ENCODE results near the gene EIF2AK2. TPM values are rescaled to one million over a fixed set of nuclear protein-coding genes. Genes with fewer than 3 reads are reported as not detected.
A peak's percentile ranks its signal among the peaks of the same experiment; 100 is the strongest.

Gene EIF2AK2
- total and polyA plus RNA-seq, 10 of the 15 experiments (the other 5 are each of a cell fraction or from before 2014, with no cell fraction given): 16.2 to 81.4 (median 63.3) TPM

DNA sequence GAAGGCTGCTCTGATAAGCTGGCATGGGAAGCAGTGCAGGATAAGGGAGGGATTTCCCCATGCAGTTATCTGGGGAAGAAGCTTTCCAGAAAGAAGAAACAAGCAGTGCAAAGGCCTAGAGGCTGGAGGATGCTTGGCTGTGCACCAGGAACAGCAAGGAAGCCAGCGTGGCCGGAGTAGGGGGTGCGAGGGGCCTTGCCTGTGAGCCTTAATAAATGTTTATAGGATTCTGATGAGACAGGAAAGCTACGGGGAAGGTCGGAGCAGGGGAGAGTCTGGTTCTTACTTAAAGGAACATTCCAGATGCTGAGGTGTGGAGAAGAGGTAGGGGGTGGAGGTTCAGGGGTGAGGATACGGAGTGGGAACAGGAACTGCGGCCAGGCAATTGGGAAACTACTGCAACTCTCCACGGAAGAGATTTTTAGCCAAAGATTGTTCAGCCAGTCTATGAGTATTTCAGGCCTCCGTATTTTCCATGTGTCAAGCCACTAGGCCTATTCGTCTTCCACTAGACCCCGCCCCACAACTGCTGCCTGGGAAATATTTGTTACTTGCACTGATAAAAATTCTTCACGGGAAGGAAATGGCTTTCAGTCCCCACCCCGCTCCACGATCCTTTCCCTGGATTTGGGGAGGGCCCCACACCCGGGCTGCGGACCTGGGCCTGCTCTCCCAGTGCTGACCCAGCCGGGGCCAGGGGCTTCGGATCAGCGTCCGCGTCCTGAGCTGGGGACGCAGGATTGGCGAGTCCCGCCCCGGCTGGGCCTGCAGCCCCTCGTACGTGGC is 516 bp downstream of the EIF2AK2 start:
- ChIA-PET RAD21 (ENCODE audit: unreplicated experiment) (interaction anchor here (0.8 to 1.6 kb wide), 6 partner anchors 12 to 371 kb away, joined by 3 to 5 read pairs (median 3); partner anchors contain the start of genes CEBPZ and NDUFAF7), SMC1A (ENCODE audit: uncharacterized antibody, unreplicated experiment) (interaction anchor here (0.6 to 1.6 kb wide), 3 partner anchors 13 to 72 kb away, joined by 3 to 5 read pairs (median 3); partner anchors contain the start of gene GPATCH11), POLR2A (interaction anchor here (0.5 to 1.5 kb wide), 4 partner anchors 10 to 76 kb away, joined by 3 to 4 read pairs (median 4); partner anchors contain the start of genes CEBPZ and NDUFAF7), CTCF (interaction anchor here (1.1 to 1.6 kb wide), 2 partner anchors 12 to 721 kb away, joined by 4 to 12 read pairs; no protein-coding TSS in a partner anchor)
- TF ChIP-seq YY1 (IDR thresholded peaks at IDR 0.05; ENCODE audit: low read depth, low read length) (no peak), SIN3A (IDR thresholded peaks at IDR 0.05; ENCODE audit: low read depth, low read length) (0 out of 2 replicates have a peak, but pooled peaks have one; percentile 14), IKZF2 (IDR thresholded peaks at IDR 0.05) (peak; percentile 4 to 8; a peak in 1 of 4 replicates), HDGF (IDR thresholded peaks at IDR 0.05) (0 out of 2 replicates have a peak, but pooled peaks have one; percentile 52), IKZF1 (conservative IDR thresholded peaks at IDR 0.05) (peak; percentile 21; the same call in 1 of the 2 replicates), TAF1 (IDR thresholded peaks at IDR 0.05; ENCODE audit: borderline replicate concordance, low read depth, low read length) (0 out of 2 replicates have a peak, but pooled peaks have one; percentile 15), CEBPB (IDR thresholded peaks at IDR 0.05; ENCODE audit: borderline replicate concordance in 1 of 2, low read depth in 2 of 2, low read length in 2 of 2) (no peak), POLR2AphosphoS5 (IDR thresholded peaks at IDR 0.05; ENCODE audit: low read length) (0 out of 2 replicates have a peak, but pooled peaks have one; percentile 14), SPI1 (IDR thresholded peaks at IDR 0.05; ENCODE audit: borderline replicate concordance, insufficient read depth, low read depth, low read length) (0 out of 2 replicates have a peak, but pooled peaks have one; percentile 16)
- TF ChIP-seq, protein P1, sequence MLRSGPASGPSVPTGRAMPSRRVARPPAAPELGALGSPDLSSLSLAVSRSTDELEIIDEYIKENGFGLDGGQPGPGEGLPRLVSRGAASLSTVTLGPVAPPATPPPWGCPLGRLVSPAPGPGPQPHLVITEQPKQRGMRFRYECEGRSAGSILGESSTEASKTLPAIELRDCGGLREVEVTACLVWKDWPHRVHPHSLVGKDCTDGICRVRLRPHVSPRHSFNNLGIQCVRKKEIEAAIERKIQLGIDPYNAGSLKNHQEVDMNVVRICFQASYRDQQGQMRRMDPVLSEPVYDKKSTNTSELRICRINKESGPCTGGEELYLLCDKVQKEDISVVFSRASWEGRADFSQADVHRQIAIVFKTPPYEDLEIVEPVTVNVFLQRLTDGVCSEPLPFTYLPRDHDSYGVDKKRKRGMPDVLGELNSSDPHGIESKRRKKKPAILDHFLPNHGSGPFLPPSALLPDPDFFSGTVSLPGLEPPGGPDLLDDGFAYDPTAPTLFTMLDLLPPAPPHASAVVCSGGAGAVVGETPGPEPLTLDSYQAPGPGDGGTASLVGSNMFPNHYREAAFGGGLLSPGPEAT (IDR thresholded peaks at IDR 0.05; ENCODE audit: low read depth): peak; percentile 43; the same call in 1 of the 2 replicates
- H3K27me3 ChIP-seq (replicated peaks in 1 of 2; ENCODE audit: control insufficient read depth in 2 of 2, insufficient read depth in 2 of 2, low read length in 1 of 2): no peaks in the 10 kb centered on the region
- FAIRE-seq (no peak), DNase-seq (ENCODE audit: low read depth, low spot score) (no peak), ATAC-seq (peak; percentile 32)
- H3K27ac ChIP-seq (ENCODE audit: control insufficient read depth, insufficient read depth): peak overlapping the region; percentile 95
- H3K36me3 ChIP-seq (ENCODE audit: control insufficient read depth in 2 of 2, insufficient read depth in 2 of 2, low read length in 1 of 2): peaks cover 0 to 7% of the 10 kb centered on the region in 2 experiments; a peak in 1 of 4 replicates
- in situ Hi-C loops (cut with MboI): no loop called here
- H3K4me2 ChIP-seq (ENCODE audit: control insufficient read depth, insufficient read depth): peak overlapping the region; percentile 97
- peak overlapping the region; percentile 92 for H3K4me3 ChIP-seq
- H3K9ac ChIP-seq (ENCODE audit: control insufficient read depth, insufficient read depth, low read length): peak overlapping the region; percentile 97
- WGBS (ENCODE audit: insufficient coverage, insufficient replicate concordance, low lambda C conversion rate, missing lambda C conversion rate): under 1% methylated on average over 26 of the region's 27 CpGs
- BruUV-seq (replicated peaks): no TSS peak
- H3K9me3 ChIP-seq (replicated peaks; ENCODE audit: control insufficient read depth, insufficient read depth, low read length): peaks cover 2% of the 10 kb centered on the region; the same call in 1 of the 3 replicates
- H4K20me1 ChIP-seq (ENCODE audit: control insufficient read depth, insufficient read depth): 0 out of 2 replicates have a peak, but pooled peaks cover 3% of the 10 kb centered on the region
- peak overlapping the region; percentile 32 for H2AFZ ChIP-seq (ENCODE audit: control insufficient read depth, low read depth, low read length)
- peaks cover 62% of the 10 kb centered on the region for H3K79me2 ChIP-seq (ENCODE audit: control insufficient read depth, insufficient read depth, low read length)
- intact Hi-C loops (cut with micrococcal nuclease; ENCODE audit: unreplicated experiment): loop anchor here (5.0 kb wide), 1 partner anchor 76 kb away; the partner anchor contains the start of genes CEBPZ and NDUFAF7
- H3K4me1 ChIP-seq (ENCODE audit: control insufficient read depth, insufficient read depth, low read length): peaks cover 12% of the 10 kb centered on the region

All from GM12878 (cell line).